ENCODE data around the gene CUL3. TPM values are rescaled to one million over a fixed set of nuclear protein-coding genes. Genes with fewer than 3 reads are reported as not detected.

The CUL3 gene
- total RNA-seq = 10 to 100 TPM; 59.3 to 65.8 (median 63.6) TPM
- 10 to 100 TPM; 63.0 to 85.3 (median 71.5) TPM for polyA plus RNA-seq

DNA sequence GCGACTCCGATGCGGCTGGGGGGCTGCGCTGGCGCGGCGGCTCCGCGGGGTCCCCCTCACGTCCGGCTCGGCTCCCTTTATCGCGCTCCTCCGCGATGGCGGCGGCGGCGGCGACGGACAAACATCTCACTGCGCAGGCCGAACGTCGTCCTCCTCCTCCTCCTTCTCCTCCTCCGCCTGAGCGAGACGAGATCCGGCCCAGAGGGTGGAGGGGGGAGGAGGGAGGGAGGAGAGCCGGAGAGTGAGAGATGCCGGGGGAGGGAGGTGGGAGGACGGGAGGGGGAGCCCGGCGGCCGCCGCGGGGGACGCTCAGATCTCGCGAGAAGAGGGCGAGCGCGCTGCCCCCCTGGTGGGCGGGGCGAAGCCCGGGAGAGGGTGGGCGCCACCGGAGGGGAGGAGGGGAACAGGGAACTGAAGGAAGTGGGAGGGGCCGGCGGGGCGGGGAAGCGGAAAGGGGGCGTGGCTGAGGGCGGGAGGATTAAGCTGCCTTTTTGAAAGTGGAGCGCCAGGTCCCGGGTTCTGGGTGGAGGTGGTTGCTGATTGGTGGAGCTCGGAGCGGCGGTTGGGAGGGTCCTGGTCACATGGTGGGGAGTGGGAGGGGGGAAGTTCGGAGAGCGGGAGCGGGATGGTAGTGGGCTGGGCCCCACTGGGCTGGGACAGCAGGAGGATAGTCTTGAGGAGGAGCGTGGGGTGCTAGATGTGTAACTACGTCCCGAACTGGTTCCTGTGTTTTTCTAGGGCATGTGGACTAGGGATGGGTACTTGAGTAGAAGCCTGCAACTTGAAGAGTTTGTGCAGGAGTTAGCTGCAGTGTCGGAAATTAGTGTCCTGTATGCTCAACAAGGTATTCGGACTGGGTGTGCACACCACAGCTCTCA lies at the start of gene CUL3:
CUL3 (minus strand) TSS at position 153 of the 878 bp plus-strand sequence. CDS start 354 bp downstream, outside the sequence.
- Histone ChIP-seq H3K4me3 (peak within 1 kb of the TSS; percentile 78 to 87 (median 80)), H3K36me3 (no peaks in the 10 kb centered on the region), H3K4me1 (peaks cover 0 to 42% (median 32%) of the 10 kb centered on the region in 4 donors), H3K27ac (peak within 1 kb of the TSS; percentile 92 to 95 (median 92)), H3K9me3 (no peaks in the 10 kb centered on the region), H3K27me3 (no peaks in the 10 kb centered on the region)
- peak; percentile 99 for DNase-seq
- TF ChIP-seq POLR2A (IDR thresholded peaks at IDR 0.05) = peak; percentile 69 to 74
- no peak for TF ChIP-seq EP300 (IDR thresholded peaks at IDR 0.05)
- peak; percentile 92 to 97 (median 95) for TF ChIP-seq POLR2AphosphoS5 (IDR thresholded peaks at IDR 0.05)
- WGBS, 2 donors = 1% methylated on average over 68 of the region's 68 CpGs
- intact Hi-C loops (cut with DNase I) = loop anchor here (5.0 to 10.0 kb wide), 2 partner anchors 63 to 631 kb away; partner anchors contain the start of gene MRPL44

- Histone ChIP-seq H3K36me3 (no peaks in the 10 kb centered on the region), H3K9me3 (no peaks in the 10 kb centered on the region), H3K4me3 (no peak overlapping the region), H3K27ac (no peak overlapping the region), H3K27me3 (no peaks in the 10 kb centered on the region), H3K4me1 (no peaks in the 10 kb centered on the region)
- 90 to 92% methylated on average over 6 of the region's 6 CpGs for WGBS, 2 donors
- intact Hi-C loops (cut with DNase I) = no loop called here
- DNase-seq = no peak
- TF ChIP-seq CTCF (IDR thresholded peaks at IDR 0.05) (no peak), POLR2A (IDR thresholded peaks at IDR 0.05) (no peak), EP300 (IDR thresholded peaks at IDR 0.05) (no peak), POLR2AphosphoS5 (IDR thresholded peaks at IDR 0.05) (no peak)
These were observed 45.7 kb upstream of the CUL3 start for GRCh38 chr2:224630659-224631550.

DNA sequence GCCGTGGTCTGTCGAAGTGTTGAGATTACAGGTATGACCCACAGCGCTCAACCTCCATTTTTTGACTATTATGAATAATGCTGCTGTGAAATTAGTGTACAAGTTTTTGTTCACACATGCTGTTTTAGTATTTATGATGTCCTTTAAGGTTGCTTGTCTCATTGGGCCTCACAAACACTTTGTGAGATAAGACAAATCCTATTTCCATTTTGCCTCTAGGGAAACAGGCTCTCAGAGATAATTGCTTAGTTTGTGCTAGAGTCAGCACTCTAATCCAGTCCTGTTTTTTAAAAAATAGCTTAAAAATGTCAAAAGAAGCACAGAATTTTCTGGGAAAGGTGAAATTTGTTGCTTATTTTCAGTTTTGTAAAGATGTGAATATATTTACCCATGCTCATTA lies 43.3 kb upstream of the CUL3 start:
- Histone ChIP-seq H3K4me1 (no peaks in the 10 kb centered on the region), H3K4me3 (no peak overlapping the region), H3K27ac (no peak overlapping the region), H3K36me3 (no peaks in the 10 kb centered on the region), H3K9me3 (no peaks in the 10 kb centered on the region), H3K27me3 (no peaks in the 10 kb centered on the region)
- DNase-seq = no peak
- intact Hi-C loops (cut with DNase I) = no loop called here
- TF ChIP-seq CTCF (IDR thresholded peaks at IDR 0.05) = no peak
- TF ChIP-seq POLR2A (IDR thresholded peaks at IDR 0.05) = no peak
- TF ChIP-seq POLR2AphosphoS5 (IDR thresholded peaks at IDR 0.05) = no peak
- no peak for TF ChIP-seq EP300 (IDR thresholded peaks at IDR 0.05)
- WGBS, 2 donors = 98% methylated on average over 3 of the region's 3 CpGs

GRCh38 chr2:224626735-224627134 lies 41.6 kb upstream of the CUL3 start:
- 70 to 79% methylated on average over 4 of the region's 4 CpGs for WGBS, 2 donors

More at GRCh38 chr2:224626735-224627134, 41.6 kb upstream of the CUL3 start:
- Histone ChIP-seq H3K4me3 (no peak overlapping the region), H3K27me3 (no peaks in the 10 kb centered on the region), H3K9me3 (no peaks in the 10 kb centered on the region), H3K4me1 (no peaks in the 10 kb centered on the region), H3K36me3 (no peaks in the 10 kb centered on the region), H3K27ac (no peak overlapping the region)
- DNase-seq = no peak
- intact Hi-C loops (cut with DNase I) = no loop called here
- TF ChIP-seq POLR2AphosphoS5 (IDR thresholded peaks at IDR 0.05) (no peak), POLR2A (IDR thresholded peaks at IDR 0.05) (no peak), EP300 (IDR thresholded peaks at IDR 0.05) (no peak), CTCF (IDR thresholded peaks at IDR 0.05) (no peak)
